Progenitor cell of endocrine pancreas (in vitro differentiated cells): ENCODE data around the gene ACTMAP. TPM values are rescaled to one million over a fixed set of nuclear protein-coding genes. Genes with fewer than 3 reads are reported as not detected.
A peak's percentile ranks its signal among the peaks of the same experiment; 100 is the strongest.

Source experiments
- DNase-seq: peaks from one replicate; pipeline ENCODE4 v3.0.0; 2021; ENCODE audit warnings: low spot score; ENCODE audit not compliant: unreplicated experiment
- H3K27ac Mint-ChIP-seq: 2 replicates; pipeline ENCODE4 v1.8.0; 2021; ENCODE audit warnings: mild to moderate bottlenecking, moderate library complexity, mixed read lengths
- H3K27me3 Mint-ChIP-seq: 2 replicates; pipeline ENCODE4 v1.8.0; 2021; ENCODE audit warnings: mixed read lengths
- H3K36me3 Mint-ChIP-seq: 2 replicates; pipeline ENCODE4 v1.8.0; 2022; ENCODE audit warnings: mixed read lengths; ENCODE audit not compliant: insufficient read depth
- H3K4me1 Mint-ChIP-seq: 2 replicates; pipeline ENCODE4 v1.8.0; 2021; ENCODE audit warnings: low read depth, mixed read lengths
- H3K4me3 Mint-ChIP-seq: 2 replicates; pipeline ENCODE4 v1.8.0; 2021; ENCODE audit warnings: low read depth, mild to moderate bottlenecking, moderate library complexity, mixed read lengths
- H3K9me3 Mint-ChIP-seq: 2 replicates; pipeline ENCODE4 v1.8.0; 2021; ENCODE audit warnings: low read depth, mixed read lengths
- total RNA-seq: library from RNA; stranded (reverse); gene quantifications from 2 replicates; pipeline ENCODE4 v1.2.1, GENCODE V29; 2021
- TF ChIP-seq, protein P1 (sequence below): fragments of 200-600 bp; sonication (generic); IDR thresholded peaks from one replicate; pipeline ENCODE4 v1.5.0; 2021; ENCODE audit warnings: antibody characterized with exemption, mild to moderate bottlenecking; ENCODE audit not compliant: unreplicated experiment

ACTMAP gene
- total RNA-seq, 1 donor from 2014 or later, result 22.5 TPM

DNA sequence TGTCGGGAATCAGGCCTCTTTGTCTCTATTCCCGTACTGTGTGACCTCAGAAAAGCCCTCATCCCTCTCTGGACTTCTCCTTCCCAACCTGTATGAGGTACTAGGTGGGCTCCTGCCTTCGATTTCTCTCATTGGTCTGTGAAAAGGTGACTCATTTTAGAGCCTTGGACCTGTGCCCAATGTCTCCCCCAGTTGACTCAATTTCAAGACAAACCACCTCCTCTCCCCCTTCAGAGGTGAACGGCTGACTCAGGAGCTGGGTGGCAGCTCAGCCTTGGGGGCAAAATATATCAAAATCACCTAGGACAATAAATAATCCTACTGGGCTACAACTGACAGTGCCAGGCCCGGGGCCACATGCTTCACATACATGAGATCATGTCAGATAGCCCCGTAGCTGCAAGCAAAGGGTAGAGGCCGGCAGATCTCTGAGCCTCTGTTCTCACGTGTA, 34.2 kb downstream of the ACTMAP start:
- TF ChIP-seq, protein P1, sequence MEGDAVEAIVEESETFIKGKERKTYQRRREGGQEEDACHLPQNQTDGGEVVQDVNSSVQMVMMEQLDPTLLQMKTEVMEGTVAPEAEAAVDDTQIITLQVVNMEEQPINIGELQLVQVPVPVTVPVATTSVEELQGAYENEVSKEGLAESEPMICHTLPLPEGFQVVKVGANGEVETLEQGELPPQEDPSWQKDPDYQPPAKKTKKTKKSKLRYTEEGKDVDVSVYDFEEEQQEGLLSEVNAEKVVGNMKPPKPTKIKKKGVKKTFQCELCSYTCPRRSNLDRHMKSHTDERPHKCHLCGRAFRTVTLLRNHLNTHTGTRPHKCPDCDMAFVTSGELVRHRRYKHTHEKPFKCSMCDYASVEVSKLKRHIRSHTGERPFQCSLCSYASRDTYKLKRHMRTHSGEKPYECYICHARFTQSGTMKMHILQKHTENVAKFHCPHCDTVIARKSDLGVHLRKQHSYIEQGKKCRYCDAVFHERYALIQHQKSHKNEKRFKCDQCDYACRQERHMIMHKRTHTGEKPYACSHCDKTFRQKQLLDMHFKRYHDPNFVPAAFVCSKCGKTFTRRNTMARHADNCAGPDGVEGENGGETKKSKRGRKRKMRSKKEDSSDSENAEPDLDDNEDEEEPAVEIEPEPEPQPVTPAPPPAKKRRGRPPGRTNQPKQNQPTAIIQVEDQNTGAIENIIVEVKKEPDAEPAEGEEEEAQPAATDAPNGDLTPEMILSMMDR, result no peak
- Mint-ChIP-seq H3K4me1 (peaks cover 40% of the 10 kb centered on the region), H3K27ac (peak overlapping the region; percentile 98), H3K36me3 (peaks cover 16% of the 10 kb centered on the region), H3K27me3 (no peaks in the 10 kb centered on the region), H3K4me3 (peak overlapping the region; percentile 89), H3K9me3 (no peaks in the 10 kb centered on the region)
- no peak for DNase-seq

DNA sequence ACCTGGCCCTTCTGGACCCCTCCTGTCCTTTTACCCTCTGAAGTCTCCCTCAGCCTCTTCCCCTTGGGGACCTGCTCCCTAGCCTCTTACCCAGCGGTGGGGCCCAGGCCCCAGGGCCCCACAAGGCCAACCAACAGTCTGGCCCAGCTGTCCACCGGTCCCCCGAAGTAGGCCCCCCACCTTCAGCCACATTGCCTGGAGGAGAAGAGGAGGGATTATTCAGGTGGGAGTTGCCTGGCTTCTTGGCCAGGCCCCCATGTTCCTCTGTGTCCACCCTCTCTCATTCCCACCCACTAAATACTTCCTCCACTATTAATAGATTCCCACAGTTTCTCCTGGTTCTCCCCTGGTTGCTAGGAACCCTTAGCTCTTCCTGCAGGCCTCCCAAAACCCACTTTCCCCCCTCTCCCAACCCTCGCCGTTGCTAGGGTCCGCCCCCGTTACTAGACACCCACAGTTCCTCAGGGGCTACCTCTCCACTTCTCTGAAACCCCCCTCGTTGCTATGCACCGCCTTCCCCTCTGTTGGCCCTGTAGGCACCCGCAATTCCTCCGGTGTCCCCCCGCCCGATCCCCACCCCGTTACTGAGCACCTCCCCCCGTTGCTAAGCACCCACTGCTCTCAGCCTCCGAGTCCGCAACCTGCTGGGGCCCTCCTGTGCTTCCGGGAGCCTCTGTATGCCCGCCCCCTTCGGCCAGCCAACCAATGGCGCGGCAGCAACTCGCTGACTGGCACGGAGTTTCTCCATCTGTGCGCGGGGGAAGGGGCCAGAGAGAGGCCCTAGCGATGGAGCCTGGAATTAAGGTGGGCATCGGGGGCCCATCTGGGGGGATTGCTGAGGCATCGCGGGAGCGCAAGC, 35.6 kb downstream of the ACTMAP start:
- H3K27me3 Mint-ChIP-seq, result no peaks in the 10 kb centered on the region
- TF ChIP-seq, protein P1, result no peak

GRCh38 chr19:40713939-40714338, 36.3 kb downstream of the ACTMAP start:
- Mint-ChIP-seq H3K9me3 (no peaks in the 10 kb centered on the region), H3K4me3 (peak overlapping the region; percentile 89), H3K4me1 (peaks cover 24% of the 10 kb centered on the region), H3K27ac (peak overlapping the region; percentile 98), H3K36me3 (peaks cover 14% of the 10 kb centered on the region), H3K27me3 (no peaks in the 10 kb centered on the region)
- no peak for DNase-seq
- TF ChIP-seq, protein P1, result no peak

More for the DNA sequence above, 35.6 kb downstream of the ACTMAP start:
- Mint-ChIP-seq H3K9me3 (no peaks in the 10 kb centered on the region), H3K4me1 (peaks cover 27% of the 10 kb centered on the region), H3K4me3 (peak overlapping the region; percentile 89), H3K36me3 (peaks cover 13% of the 10 kb centered on the region), H3K27ac (peak overlapping the region; percentile 98)
- DNase-seq, result peak; percentile 92

DNA sequence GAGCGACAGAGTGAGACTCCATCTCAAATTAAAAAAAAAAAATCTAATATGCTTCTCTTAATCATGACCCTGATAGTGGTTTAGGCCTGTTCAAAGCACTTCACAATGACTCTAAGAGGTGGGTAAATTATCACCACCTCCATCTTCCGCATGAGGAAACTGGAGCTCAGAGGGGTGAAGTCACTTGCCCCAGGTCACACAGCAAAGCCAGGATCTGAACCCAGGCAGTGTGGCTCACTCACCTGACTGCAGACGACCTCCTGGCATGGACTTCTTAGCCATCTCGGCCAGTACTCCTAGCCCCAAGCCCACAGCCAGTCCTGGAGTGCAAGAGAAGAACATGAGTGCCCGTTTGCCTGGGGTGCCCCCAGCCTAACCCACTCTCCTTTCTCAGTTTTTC, 40.5 kb downstream of the ACTMAP start:
- no peak for DNase-seq
- Mint-ChIP-seq H3K4me1 (peaks cover 6% of the 10 kb centered on the region), H3K27ac (no peak overlapping the region), H3K36me3 (peaks cover 19% of the 10 kb centered on the region), H3K27me3 (no peaks in the 10 kb centered on the region), H3K4me3 (no peak overlapping the region), H3K9me3 (no peaks in the 10 kb centered on the region)
- TF ChIP-seq, protein P1, result no peak

GRCh38 chr19:40707615-40708014, 42.7 kb downstream of the ACTMAP start:
- TF ChIP-seq, protein P1, result no peak
- Mint-ChIP-seq H3K4me3 (no peak overlapping the region), H3K9me3 (no peaks in the 10 kb centered on the region), H3K4me1 (peaks cover 3% of the 10 kb centered on the region), H3K27me3 (no peaks in the 10 kb centered on the region), H3K36me3 (peaks cover 23% of the 10 kb centered on the region), H3K27ac (peak overlapping the region; percentile 71)
- DNase-seq, result no peak
